ENCODE measurements around the gene MAPKAPK5.

DNA sequence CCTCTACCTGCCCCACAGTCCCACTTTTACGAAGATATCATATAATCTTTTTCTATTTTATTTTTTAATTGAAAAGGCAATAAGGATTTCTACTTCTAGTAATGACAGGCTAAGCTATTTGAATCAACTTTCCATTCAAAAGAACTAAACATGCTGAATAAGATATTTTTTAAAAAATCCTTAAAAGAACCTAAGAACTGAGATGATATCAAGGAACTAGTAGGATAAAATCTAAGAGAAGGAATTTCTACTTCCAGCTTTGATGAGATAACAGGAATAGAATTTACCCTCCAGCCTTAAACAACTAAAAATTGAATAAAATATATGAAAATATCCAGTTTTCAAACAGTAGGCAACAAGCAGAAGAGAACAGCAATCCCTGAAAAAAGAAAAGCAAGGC is 101.9 kb downstream of the MAPKAPK5 start:
- TF ChIP-seq, protein P1, sequence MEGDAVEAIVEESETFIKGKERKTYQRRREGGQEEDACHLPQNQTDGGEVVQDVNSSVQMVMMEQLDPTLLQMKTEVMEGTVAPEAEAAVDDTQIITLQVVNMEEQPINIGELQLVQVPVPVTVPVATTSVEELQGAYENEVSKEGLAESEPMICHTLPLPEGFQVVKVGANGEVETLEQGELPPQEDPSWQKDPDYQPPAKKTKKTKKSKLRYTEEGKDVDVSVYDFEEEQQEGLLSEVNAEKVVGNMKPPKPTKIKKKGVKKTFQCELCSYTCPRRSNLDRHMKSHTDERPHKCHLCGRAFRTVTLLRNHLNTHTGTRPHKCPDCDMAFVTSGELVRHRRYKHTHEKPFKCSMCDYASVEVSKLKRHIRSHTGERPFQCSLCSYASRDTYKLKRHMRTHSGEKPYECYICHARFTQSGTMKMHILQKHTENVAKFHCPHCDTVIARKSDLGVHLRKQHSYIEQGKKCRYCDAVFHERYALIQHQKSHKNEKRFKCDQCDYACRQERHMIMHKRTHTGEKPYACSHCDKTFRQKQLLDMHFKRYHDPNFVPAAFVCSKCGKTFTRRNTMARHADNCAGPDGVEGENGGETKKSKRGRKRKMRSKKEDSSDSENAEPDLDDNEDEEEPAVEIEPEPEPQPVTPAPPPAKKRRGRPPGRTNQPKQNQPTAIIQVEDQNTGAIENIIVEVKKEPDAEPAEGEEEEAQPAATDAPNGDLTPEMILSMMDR (IDR thresholded peaks at IDR 0.05; ENCODE audit: poor library complexity) = no peak
- no peak for TF ChIP-seq EZH2phosphoT487 (IDR thresholded peaks at IDR 0.05; ENCODE audit: low read depth, severe bottlenecking, unreplicated experiment)

All from hepatocyte (in vitro differentiated cells).